ENCODE results near the gene GNA12. TPM values are rescaled to one million over a fixed set of nuclear protein-coding genes. Genes with fewer than 3 reads are reported as not detected.

The GNA12 gene
- polyA plus RNA-seq, 1 of the 3 experiments (the other 2 are of a cell fraction): 64.8 TPM

GRCh38 chr7:2779051-2779450 lies 65.1 kb downstream of the GNA12 start (continued):
- no peak for TF ChIP-seq USF2 (IDR thresholded peaks at IDR 0.05; ENCODE audit: borderline replicate concordance, low read depth, low read length)
- TF ChIP-seq EZH2phosphoT487 (IDR thresholded peaks at IDR 0.05; ENCODE audit: borderline replicate concordance, low read depth): no peak

GRCh38 chr7:2777898-2778535 lies 66.1 kb downstream of the GNA12 start:
- no peak for DNase-seq
- no peaks in the 10 kb centered on the region for H3K9me3 ChIP-seq
- WGBS (ENCODE audit: low lambda C conversion rate): 97% methylated on average over 8 of the region's 8 CpGs
- no peak overlapping the region for H2AFZ ChIP-seq (ENCODE audit: low read depth)
- H3K4me1 ChIP-seq (ENCODE audit: control insufficient read depth in 1 of 2, insufficient read depth in 2 of 2, low read depth in 1 of 2, low read length in 1 of 2): peaks cover 0 to 9% of the 10 kb centered on the region in 2 experiments; a peak in 1 of 4 replicates
- H3K4me3 ChIP-seq (ENCODE audit: low read depth in 2 of 2, low read length in 1 of 2): no peak overlapping the region
- H3K4me2 ChIP-seq: no peak overlapping the region
- CTCF ChIA-PET: interaction anchor here (0.8 to 2.4 kb wide), 4 partner anchors 11 to 26 kb away, joined by 3 to 6 read pairs (median 3); no protein-coding TSS in a partner anchor
- H3K9me2 ChIP-seq: no peaks in the 10 kb centered on the region
- H4K20me1 ChIP-seq (ENCODE audit: insufficient read depth): no peaks in the 10 kb centered on the region
- H3K79me2 ChIP-seq (ENCODE audit: insufficient read depth): no peaks in the 10 kb centered on the region; the same call in 1 of the 2 replicates
- no peaks in the 10 kb centered on the region for H3K27me3 ChIP-seq (ENCODE audit: insufficient read depth)
- H3K9ac ChIP-seq: no peak overlapping the region
- H3K27ac ChIP-seq (ENCODE audit: low read depth in 2 of 2, low read length in 1 of 2): no peak overlapping the region
- peaks cover 0 to 16% of the 10 kb centered on the region in 2 experiments for H3K36me3 ChIP-seq (replicated peaks in 1 of 2; ENCODE audit: control insufficient read depth in 1 of 2, insufficient read depth in 2 of 2, low read length in 1 of 2)
- H3F3A ChIP-seq (replicated peaks; ENCODE audit: insufficient read depth): no peaks in the 10 kb centered on the region
- POLR2A ChIA-PET: no interaction called here
- TF ChIP-seq TEAD4 (IDR thresholded peaks at IDR 0.05; ENCODE audit: borderline replicate concordance, insufficient read depth) (no peak), ELF1 (IDR thresholded peaks at IDR 0.05) (no peak), EZH2phosphoT487 (IDR thresholded peaks at IDR 0.05; ENCODE audit: borderline replicate concordance, low read depth) (no peak), YY1 (IDR thresholded peaks at IDR 0.05; ENCODE audit: low read depth) (no peak), CTCF (IDR thresholded peaks at IDR 0.05) (no peak), GABPA (IDR thresholded peaks at IDR 0.05; ENCODE audit: low read depth) (no peak)

GRCh38 chr7:2776401-2776800 lies 67.7 kb downstream of the GNA12 start:
- no peaks in the 10 kb centered on the region for H3F3A ChIP-seq (replicated peaks; ENCODE audit: insufficient read depth)
- H3K4me3 ChIP-seq (ENCODE audit: low read depth in 2 of 2, low read length in 1 of 2): no peak overlapping the region
- no peaks in the 10 kb centered on the region for H3K9me3 ChIP-seq
- no peaks in the 10 kb centered on the region for H3K27me3 ChIP-seq (ENCODE audit: insufficient read depth)
- peaks cover 4% of the 10 kb centered on the region for H3K79me2 ChIP-seq (ENCODE audit: insufficient read depth)
- H3K4me1 ChIP-seq (ENCODE audit: control insufficient read depth in 1 of 2, insufficient read depth in 2 of 2, low read depth in 1 of 2, low read length in 1 of 2): peaks cover 0 to 9% of the 10 kb centered on the region in 2 experiments; a peak in 1 of 4 replicates
- ChIA-PET POLR2A (no interaction called here), CTCF (interaction anchor here (1.6 kb wide), 2 partner anchors 12 to 16 kb away, joined by 3 to 7 read pairs; no protein-coding TSS in a partner anchor)
- no peak overlapping the region for H2AFZ ChIP-seq (ENCODE audit: low read depth)
- H3K9me2 ChIP-seq: no peaks in the 10 kb centered on the region
- DNase-seq: no peak
- H3K4me2 ChIP-seq: no peak overlapping the region
- WGBS (ENCODE audit: low lambda C conversion rate): 98% methylated on average over 11 of the region's 12 CpGs
- H3K9ac ChIP-seq: no peak overlapping the region
- peaks cover 0 to 14% of the 10 kb centered on the region in 2 experiments for H3K36me3 ChIP-seq (replicated peaks in 1 of 2; ENCODE audit: control insufficient read depth in 1 of 2, insufficient read depth in 2 of 2, low read length in 1 of 2)
- H3K27ac ChIP-seq (ENCODE audit: low read depth in 2 of 2, low read length in 1 of 2): no peak overlapping the region
- no peaks in the 10 kb centered on the region for H4K20me1 ChIP-seq (ENCODE audit: insufficient read depth)
- no peak for TF ChIP-seq FOSL2 (IDR thresholded peaks at IDR 0.05; ENCODE audit: borderline replicate concordance, low read depth)
- no peak for TF ChIP-seq EP300 (IDR thresholded peaks at IDR 0.05; ENCODE audit: borderline replicate concordance in 1 of 2, low read depth in 1 of 2, low read length in 1 of 2)
- no peak for TF ChIP-seq SIN3A (IDR thresholded peaks at IDR 0.05; ENCODE audit: borderline replicate concordance, low read depth, low read length)
- TF ChIP-seq NRF1 (IDR thresholded peaks at IDR 0.05; ENCODE audit: low read depth, low read length): no peak
- TF ChIP-seq MXI1 (IDR thresholded peaks at IDR 0.05; ENCODE audit: low read depth, low read length): no peak
- TF ChIP-seq IRF3 (IDR thresholded peaks at IDR 0.05; ENCODE audit: low read depth, low read length): no peak
- no peak for TF ChIP-seq ELF1 (IDR thresholded peaks at IDR 0.05)
- no peak for TF ChIP-seq RCOR1 (IDR thresholded peaks at IDR 0.05; ENCODE audit: low read length)
- TF ChIP-seq RXRA (IDR thresholded peaks at IDR 0.05; ENCODE audit: borderline replicate concordance, low read depth): no peak
- no peak for TF ChIP-seq TAF1 (IDR thresholded peaks at IDR 0.05; ENCODE audit: borderline replicate concordance, low read depth, low read length)
- no peak for TF ChIP-seq MAX (IDR thresholded peaks at IDR 0.05; ENCODE audit: low read depth)
- no peak for TF ChIP-seq CHD2 (IDR thresholded peaks at IDR 0.05; ENCODE audit: low read length, partially characterized antibody)
- TF ChIP-seq PBX3 (IDR thresholded peaks at IDR 0.05): no peak
- TF ChIP-seq RFX5 (IDR thresholded peaks at IDR 0.05; ENCODE audit: low read length): no peak
- TF ChIP-seq YY1 (IDR thresholded peaks at IDR 0.05; ENCODE audit: low read depth): no peak
